Liver (tissue), 3 donors: Measurements from ENCODE around the gene LTA4H.

Source experiments
- ATF3 ChIP-seq: IDR thresholded peaks from 2 replicates; pipeline ENCODE4 v1.6.1; 2016; ENCODE audit warnings: antibody characterized with exemption
- CTCF ChIP-seq: fragments of 150-350 bp; IDR thresholded peaks from 2 replicates; pipeline ENCODE4 v1.5.1; 2017; ENCODE audit warnings: improper control_type of control experiment, low read depth, low read length; ENCODE audit not compliant: missing input control
- HNF4A ChIP-seq, 2 donors: conservative IDR thresholded peaks; 2 replicates each; pipeline ENCODE4 v1.6.1; 2016; ENCODE audit warnings: antibody characterized with exemption in 2 of 2, mild to moderate bottlenecking in 2 of 2
- JUND ChIP-seq, 2 donors: IDR thresholded peaks; 2 replicates each; pipeline ENCODE4 v1.6.1; 2016; ENCODE audit warnings: antibody characterized with exemption in 2 of 2
- MAX ChIP-seq: IDR thresholded peaks from 2 replicates; pipeline ENCODE4 v1.6.1; 2016; ENCODE audit warnings: antibody characterized with exemption
- NR2F2 ChIP-seq: IDR thresholded peaks from 2 replicates; pipeline ENCODE4 v1.6.1; 2016; ENCODE audit warnings: antibody characterized with exemption
- RAD21 ChIP-seq, 2 donors: IDR thresholded peaks; 2 replicates each; pipeline ENCODE4 v1.6.1; 2016; ENCODE audit warnings: antibody characterized with exemption in 2 of 2, mild to moderate bottlenecking in 2 of 2
- REST ChIP-seq: IDR thresholded peaks from 2 replicates; pipeline ENCODE4 v1.6.1; 2016; ENCODE audit warnings: antibody characterized with exemption, mild to moderate bottlenecking
- SP1 ChIP-seq: IDR thresholded peaks from 2 replicates; pipeline ENCODE4 v1.6.1; 2018; ENCODE audit warnings: antibody characterized with exemption, mild to moderate bottlenecking
- TAF1 ChIP-seq: conservative IDR thresholded peaks from 2 replicates; pipeline ENCODE4 v1.6.1; 2016; ENCODE audit warnings: antibody characterized with exemption, mild to moderate bottlenecking
- YY1 ChIP-seq: IDR thresholded peaks from 2 replicates; pipeline ENCODE4 v1.6.1; 2016; ENCODE audit warnings: antibody characterized with exemption, mild to moderate bottlenecking
- ZBTB33 ChIP-seq: IDR thresholded peaks from 2 replicates; pipeline ENCODE4 v1.6.1; 2016; ENCODE audit warnings: antibody characterized with exemption
- donor health status: healthy.
- donor health status: healthy.

GRCh38 chr12:95989504-95990123 is 45.8 kb downstream of the LTA4H start:
- no peak for TF ChIP-seq CTCF
- TF ChIP-seq REST: no peak
- TF ChIP-seq ZBTB33: no peak
- TF ChIP-seq YY1: no peak
- no peak for TF ChIP-seq MAX
- TF ChIP-seq RAD21 (IDR thresholded peaks at IDR 0.05): no peak
- no peak for TF ChIP-seq SP1
- no peak for TF ChIP-seq HNF4A (conservative IDR thresholded peaks at IDR 0.05)
- peak; percentile 30 for TF ChIP-seq NR2F2
- no peak for TF ChIP-seq ATF3
- TF ChIP-seq TAF1: no peak
- no peak for TF ChIP-seq JUND (IDR thresholded peaks at IDR 0.05)
